Loucy (cell line): ENCODE measurements around the gene DPP4.

Experiments
- CTCF ChIP-seq: fragments of 200-600 bp; sonication (generic); conservative IDR thresholded peaks from 2 replicates; pipeline ENCODE4 v1.5.1; 2014; ENCODE audit warnings: mild to moderate bottlenecking, antibody characterized with exemption, low read length
- EZH2phosphoT487 ChIP-seq: fragments of 200-600 bp; IDR thresholded peaks from 2 replicates; pipeline ENCODE4 v1.6.1; 2018; ENCODE audit warnings: antibody characterized with exemption, mild to moderate bottlenecking, moderate library complexity, borderline replicate concordance

- TF ChIP-seq CTCF (no peak), EZH2phosphoT487 (no peak)
These were observed 131.0 kb downstream of the DPP4 start for GRCh38 chr2:161943011-161943410.
